HG03469 (cell line): Measurements from ENCODE around the gene ANAPC15.

Experiments used
- ATAC-seq: cut with Tn5 transposase; IDR thresholded peaks from one replicate; pipeline ENCODE4 v1.9.1; 2021; ENCODE audit warnings: mild to moderate bottlenecking, moderate library complexity, moderate number of reproducible peaks; ENCODE audit not compliant: unreplicated experiment

ANAPC15 gene

DNA sequence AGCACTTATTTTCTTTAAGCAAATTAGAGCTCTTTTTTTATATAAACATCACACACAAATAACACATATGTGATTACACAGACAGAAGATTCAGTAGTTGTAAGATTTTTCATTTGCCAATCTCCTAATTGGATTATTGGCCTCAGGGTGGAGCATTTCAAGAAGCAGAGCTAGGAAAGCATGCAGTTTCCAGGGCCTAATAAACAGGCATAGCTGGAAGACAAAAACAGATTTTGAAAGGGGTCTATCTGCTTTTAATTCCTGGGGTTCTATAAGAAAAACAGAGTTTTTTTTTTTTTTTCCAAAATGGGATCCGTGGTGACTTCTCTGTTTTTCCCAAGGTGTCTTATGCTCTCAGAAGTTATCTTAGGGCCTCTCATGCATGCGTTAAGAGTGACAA is 15.4 kb upstream of the ANAPC15 start:
- no peak for ATAC-seq

DNA sequence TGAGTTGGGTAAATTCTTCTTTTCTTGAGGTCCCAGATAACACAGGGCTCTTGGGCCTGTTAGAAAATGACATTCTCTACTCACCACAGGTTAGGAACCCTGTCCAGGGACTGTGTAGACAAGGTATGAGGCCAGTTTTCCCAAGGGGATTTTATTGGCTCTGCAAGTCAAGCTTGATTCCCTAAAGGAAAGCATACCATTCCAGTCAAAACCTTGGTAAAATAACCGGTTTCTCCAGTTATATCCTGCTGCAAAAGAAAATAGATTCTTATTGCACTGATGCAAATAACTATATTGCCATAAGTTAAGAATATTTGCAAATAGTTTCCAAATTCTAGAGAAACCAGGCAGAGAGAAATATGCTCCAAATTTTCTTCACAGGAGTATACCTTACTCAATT is 13.5 kb upstream of the ANAPC15 start:
- ATAC-seq, result no peak

DNA sequence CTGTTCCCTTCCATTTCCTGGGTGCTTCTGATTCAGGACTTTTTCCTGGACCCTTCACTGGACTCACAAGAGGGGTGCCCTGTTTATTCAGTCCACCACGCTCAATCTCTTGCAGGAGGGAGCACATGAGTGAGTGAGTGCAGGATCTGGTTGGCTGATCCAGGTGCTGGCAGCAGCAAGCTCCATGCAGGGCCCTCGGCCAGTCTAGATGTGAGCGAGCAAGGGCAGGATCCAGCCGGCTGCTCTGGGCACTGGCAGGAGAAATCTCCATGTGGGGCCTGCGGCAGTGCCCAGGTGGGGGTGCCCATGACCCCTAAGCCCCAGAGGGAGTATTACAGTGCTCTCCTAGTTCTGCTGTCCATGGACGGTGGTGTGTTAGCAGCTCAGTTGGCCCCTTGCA is 11.6 kb upstream of the ANAPC15 start:
- no peak for ATAC-seq

DNA sequence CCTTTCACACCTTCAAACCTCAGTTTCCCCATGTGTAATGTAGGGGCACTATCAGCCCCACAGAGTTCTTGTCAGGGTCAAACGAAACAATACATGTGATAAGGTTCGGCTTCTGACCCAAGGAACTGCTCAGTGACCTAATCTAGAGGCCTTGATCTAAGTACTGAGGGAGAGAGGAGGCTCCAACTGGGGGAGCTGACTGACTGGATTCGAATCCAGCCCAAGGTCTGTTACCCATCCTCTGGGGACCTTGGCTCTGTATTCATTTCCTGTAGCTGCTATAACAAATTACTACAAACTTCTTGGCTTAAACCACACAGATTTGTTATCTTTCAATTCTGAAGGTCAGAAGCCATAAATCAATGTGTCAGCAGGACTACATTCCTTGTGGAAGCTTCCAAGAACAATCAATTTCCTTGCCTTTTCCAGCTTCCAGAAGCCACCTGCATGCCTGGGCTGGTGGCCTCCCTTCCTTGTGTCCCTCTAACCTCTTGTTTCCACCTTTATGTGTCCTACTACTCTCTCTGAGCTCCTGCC is 10.7 kb upstream of the ANAPC15 start:
- ATAC-seq, result no peak

DNA sequence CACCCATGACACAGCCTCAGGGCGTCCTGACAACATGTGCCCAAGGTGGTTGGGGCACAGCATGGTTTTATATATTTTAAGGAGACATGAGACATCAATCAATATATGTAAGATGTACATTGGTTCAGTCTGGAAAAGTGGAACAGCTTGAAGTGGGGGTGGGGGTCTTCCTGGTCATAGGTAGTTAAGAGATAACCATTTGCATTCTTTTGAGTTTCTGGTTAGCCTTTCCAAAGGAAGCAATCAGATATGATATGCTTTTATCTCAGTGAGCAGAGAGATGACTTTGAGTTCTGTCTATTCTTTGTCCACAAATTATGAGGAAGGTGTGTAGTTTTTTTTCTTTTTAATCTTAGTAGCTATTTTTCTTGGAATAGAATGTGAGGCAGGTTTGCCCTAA is 10.1 kb upstream of the ANAPC15 start:
- no peak for ATAC-seq

DNA sequence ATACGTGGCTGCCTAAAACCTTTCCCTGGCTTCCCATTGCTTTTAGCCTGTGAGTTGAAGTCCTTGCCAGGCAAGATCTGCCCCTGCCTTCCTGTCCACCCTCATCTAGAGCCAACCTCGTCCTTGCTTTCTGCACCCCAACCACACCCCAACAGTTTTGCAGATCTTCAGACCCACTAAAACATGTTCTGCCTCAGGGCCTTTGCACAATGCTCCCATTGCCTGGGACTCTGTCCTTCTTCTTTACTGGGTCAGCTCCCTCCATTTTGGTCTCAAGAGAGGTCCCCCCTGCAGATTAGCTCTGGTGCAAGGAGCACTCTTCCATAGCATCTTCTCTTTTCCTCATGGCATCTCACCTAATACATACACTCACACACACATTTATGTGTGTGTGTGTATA is 8.4 kb upstream of the ANAPC15 start:
- no peak for ATAC-seq

DNA sequence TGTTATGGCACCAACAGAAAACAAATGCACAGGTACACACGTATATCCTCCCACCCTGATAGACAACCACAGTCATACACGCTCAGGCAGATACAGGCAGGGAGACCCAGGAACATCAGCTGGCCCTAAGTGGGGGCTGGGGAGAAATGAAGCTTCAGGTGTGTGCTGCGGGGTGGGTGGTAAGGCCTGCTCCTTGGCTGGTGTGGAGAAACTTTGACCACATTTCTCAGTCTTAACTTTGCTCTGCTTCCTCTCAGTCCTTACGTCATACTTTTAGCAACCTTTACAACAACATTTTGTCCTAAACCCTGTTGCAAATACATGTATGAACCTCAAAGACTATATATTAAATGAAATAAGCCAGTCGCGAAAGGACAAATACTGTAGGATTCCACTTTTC is 6.7 kb upstream of the ANAPC15 start:
- no peak for ATAC-seq

DNA sequence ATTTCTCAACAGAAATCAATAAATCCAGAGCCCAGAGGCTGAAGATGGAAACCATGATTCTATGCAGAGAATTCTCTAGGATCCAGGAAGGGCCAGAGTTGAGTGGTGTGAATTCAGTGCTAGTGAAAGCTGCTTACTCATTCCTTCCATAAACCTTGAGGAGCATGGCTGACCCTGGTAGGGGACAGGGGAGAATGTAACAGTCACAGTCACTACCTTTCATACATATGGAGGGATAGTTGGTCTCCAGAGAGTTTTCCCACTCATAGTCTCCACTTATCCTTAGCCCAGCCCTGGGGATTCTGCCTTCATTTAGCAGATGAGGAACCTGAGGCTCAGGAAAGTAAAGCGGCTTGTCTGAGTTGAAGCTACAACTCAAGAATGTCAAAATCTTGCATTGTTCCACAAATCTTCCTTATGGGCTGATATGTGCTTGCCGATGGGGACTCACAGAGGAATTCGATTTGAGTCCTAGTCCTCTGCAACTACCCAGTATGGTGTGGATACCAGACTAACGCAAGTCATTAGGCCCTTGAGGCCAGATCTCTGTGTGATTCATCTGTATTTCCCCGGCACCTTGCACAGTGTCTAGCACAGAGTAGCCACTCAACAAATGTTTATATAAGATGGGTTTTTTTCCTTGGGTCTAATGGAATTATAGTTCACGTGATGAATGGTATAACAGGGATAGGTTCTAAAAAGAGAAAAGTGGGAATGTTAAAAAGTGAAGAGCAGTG is 3.7 kb upstream of the ANAPC15 start:
- ATAC-seq, result no peak

DNA sequence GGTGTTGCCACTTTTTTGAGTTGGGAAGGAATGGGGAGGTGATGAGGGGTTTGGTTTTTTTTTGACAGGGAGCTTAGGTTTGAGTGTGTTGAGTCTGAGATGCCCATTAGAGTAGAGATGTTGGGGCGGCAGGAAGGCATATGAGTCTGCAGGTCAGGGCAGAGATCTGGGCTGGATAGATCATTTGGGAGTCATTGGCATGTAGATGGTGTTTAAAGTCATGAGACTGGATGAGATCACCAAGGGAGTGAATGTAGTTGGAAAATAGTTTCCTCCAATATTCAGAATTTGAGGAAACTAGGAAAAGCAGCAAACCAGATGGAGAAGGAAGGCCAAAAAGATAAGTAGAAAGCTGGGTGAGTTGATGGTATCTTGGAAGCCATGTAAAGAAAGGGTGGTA is 2.1 kb upstream of the ANAPC15 start:
- ATAC-seq, result no peak

DNA sequence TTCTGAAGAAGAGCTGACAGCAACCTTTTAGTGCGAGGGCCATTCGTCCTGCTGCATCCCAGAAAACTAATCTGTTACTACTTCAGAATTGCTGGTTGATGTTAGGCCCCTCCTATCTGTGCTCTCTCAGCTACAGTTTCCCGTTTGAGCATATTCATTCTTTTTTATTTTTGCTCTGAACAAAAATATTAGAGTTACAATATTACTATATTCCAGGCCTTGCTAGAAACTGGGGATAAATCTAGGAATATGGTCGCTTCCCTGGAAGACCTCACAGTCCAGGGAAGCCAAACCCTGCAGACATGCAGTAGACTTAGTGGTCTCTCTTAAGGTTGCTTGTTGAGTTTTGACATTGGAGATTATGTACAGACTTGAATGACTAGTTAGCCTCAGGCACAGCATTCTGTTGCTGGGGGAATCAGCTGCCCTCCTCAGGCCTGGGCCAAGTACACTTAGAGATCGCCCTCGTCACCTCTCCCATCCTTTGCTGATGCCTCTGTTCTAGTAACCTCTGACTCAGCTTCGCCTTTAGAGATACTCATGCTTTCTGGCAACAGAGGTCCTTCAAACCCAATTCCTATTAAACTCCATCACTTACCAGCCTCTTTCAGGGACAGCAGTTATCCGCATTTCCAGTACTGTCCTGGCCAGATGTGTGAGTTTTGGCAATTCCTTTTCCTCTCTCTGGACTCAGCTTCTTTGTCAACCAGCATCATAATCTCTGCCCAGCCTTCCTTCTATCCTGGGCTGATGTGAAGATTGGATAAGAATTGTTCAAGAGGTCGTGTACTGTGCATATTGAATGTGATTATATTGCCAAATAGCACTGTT is 698 bp upstream of the ANAPC15 start:
- no peak for ATAC-seq

DNA sequence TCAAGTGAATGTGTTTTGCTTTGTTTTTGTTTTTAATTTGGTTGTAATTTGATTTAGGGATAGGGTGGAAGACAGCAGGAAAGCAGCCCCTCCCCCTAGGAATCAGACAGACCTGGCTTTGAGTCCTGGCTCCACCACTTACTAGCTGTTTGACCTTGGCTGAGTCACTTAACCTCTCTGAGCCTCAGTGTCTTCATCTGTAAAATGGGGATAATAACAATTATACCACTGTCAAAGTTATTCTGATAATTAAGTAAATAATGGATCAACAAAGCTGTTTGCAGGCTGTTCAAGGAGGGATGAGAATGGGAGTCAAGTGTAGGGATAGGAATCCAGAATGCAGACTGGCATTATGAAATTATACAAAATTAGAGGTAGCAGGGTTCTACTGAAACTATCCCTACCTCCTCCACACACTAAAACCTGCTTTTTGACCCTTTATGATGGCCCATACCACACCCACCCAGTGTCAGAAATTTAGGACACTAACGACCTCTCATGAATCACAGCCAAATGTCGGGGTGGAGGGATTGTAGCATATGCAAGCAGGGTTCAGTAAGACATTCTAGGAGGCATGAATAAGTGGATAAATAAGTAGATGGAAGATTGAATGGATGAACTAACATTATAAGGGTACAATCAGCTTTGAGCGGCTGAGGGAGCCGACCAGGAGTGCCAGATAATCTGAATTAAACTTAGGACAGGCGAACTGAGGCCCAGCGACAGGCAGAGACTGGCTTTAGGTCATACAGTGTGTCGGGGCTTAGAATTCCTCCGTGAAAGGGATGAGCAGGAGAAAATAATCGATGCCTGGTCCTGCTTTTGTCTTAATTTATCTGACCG is 974 bp downstream of the ANAPC15 start:
- no peak for ATAC-seq

DNA sequence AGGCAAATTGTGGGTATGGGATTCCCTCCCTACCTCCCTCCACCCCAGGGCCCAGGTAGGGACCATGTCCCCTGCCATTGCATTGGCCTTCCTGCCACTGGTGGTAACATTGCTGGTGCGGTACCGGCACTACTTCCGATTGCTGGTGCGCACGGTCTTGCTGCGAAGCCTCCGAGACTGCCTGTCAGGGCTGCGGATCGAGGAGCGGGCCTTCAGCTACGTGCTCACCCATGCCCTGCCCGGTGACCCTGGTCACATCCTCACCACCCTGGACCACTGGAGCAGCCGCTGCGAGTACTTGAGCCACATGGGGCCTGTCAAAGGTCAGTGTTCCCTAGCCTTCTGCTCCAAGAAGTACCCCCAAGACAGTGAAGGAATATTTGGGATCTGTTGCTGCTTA is 6.6 kb downstream of the ANAPC15 start, which contains the start of gene TOMT:
Gene TOMT (plus strand): TSS at position 37 of the 400 bp plus-strand sequence. CDS start 28 bp downstream, at position 65.
- ATAC-seq, result no peak

DNA sequence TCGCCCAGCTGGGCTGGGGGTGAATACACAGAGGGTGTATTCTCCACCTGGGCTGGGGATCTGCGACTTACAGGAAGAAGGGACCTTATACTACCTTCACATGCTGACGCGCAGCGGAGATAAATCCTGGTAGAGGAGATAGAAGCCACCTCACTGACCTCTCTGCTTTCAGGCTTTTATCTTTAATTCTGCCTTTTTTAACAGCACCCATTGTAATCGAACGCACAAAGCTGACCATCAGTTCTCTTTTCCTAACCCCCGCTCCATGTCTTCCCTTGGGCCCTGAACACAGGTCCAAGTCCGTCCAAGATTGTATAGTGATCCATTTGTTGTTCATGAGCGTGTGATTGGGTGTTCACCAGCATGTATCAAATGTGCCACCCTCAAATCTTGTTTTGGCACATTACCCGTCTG is 8.7 kb downstream of the ANAPC15 start:
- no peak for ATAC-seq

DNA sequence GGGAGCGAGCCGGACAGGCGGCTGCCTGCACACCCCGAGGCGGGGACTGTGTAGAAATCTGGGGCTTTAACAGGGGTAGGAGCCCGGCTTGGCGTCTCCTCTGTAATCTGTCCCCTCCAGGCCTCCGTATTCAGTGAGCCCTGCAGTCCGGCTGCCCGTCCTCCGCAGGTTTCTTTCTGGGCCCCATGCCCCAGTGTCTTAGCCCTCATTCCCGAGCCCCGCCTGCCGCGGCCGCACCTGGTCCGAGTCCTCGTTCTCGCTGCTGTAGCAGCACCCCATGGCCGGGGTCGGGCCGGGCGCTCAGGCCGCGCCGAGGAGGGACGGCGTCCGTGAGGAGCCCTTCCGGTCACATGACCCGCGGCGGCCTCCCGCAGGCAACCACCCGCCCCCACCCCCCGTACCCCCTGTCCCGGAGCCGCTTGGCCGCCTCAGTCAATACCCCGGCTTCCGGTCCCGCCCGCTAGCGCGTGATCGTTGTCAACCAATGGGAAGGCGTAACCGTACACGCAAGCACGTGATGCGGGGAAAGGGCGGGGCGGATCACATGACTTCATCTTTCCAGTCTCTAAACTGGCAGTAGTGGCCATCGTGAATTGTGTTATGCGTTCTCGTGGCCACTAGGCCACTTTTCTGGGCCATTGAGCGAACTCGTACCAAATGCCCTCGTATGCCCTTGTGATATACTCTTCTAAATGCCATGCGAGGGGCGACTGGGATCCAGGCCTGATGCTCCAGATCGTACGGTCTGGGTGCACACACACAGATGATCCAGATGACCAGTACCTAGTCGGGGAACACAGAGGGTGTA is 9.3 kb downstream of the ANAPC15 start, which contains the start of gene LAMTOR1:
Gene LAMTOR1 (minus strand): TSS at position 352 of the 808 bp plus-strand sequence. CDS start 73 bp downstream, at position 279.
- ATAC-seq, result peak; percentile 58

DNA sequence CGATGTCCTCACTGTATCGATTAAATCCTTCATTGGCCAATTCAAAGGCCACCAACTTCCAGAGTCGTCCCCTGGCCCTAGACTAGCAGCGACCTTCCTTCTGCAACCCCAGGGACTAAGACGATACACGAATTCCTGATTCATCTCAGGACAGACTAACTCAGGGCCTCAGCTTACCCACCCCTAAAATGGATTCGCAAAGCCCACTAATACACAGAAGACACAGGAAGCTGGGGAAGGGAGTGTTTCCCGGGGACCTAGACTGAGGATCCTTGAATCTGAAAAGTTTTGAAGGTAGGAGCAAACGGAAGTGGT is 9.9 kb downstream of the ANAPC15 start:
- no peak for ATAC-seq

DNA sequence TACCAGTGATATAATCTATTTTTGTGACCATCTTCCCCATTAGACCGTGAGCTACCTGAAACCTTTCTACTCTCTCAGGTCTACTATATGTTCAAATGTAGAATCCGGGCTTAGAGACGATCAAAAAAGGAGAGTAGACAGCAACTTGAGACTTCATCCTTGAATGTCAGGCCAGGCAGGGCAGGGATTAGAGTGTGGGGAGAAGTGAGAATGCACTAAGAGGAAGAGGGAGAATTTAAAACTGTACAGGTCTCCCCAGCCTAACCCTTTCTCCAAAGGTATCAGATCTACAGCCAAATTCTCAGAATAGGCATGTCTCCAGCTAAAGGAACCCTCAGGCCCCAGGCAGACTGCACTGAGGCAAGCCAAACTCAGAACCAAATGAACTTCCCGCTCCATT is 10.3 kb downstream of the ANAPC15 start:
- ATAC-seq, result no peak

DNA sequence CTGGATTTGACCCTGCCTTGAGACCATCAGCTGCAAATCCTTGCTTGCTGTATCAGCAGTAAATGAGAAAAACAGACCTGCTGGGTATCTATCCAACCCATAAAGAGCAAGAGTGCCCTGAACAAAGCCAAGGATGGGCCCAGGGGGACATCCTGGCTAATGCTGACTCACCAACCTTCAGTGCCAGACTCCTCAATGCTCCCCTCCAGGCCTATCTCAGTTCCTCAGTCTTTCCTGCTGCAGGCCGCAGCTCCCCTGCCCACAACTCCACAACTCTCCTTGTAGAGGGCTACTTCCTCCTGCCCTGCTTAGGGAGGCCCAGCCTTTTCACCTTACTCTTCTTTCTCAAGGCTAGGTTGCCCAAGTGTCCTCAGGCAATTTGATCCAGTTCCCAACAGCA is 12.0 kb downstream of the ANAPC15 start:
- ATAC-seq, result no peak

DNA sequence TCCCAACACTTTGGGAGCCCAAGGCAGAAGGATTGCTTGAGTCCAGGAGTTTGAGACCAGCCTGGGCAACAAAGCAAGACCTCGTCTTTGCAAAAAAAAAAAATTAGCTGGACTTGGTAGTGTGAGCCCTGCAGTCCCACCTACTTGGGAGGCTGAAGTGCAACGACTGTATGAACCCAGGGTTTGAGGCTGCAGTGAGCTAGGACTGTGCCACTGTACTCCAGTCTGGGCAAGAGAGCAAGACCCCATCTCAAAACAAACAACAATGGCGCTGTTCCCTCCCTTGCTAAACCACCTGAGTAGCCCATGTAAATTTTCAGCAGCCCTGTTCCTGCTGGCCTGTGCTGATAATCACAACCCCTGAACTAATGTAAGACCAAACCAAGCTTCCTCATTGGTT is 12.5 kb downstream of the ANAPC15 start:
- ATAC-seq, result no peak

DNA sequence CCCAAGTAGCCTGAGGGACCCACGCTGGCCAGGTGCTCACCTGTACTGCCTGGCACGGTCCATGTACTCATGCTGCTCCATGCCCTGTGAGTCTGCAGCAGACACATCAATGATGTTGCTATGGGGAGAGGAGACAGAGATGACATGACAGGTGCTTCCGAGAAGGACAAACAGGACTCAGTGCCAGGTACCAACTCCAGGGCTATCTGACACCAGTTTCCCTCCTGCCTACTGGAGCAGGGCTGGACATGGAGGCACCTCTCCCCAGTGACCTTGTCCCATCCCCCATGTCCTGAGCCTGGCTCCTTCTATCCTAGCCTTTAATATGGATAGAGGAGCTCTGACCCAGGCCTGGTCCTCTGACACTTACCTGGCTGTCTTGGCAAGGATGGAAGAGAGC is 13.8 kb downstream of the ANAPC15 start:
- no peak for ATAC-seq

DNA sequence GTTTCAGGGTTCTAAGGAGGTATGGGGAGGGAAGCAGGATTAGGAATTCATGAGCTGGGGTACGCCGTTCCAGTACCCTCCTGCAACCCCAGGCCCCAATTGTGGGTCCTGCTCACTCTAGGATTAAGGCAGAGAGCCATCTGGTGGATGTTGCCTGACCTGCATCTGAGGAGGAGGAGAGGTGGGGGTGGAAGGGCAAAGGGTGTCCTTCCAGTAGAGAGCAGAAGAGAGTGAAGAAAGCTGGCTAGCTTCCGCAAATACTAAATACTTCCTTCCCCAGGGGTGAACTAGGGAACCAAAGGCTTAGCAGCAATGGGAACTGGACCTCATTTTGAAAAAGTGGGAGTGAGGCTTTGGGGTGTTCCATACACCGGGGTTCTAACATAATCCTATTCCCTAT is 21.2 kb downstream of the ANAPC15 start:
- ATAC-seq, result no peak
